SH-SY5Y (cell line): ENCODE data around the gene FBXO17.

Experiments used
- GATA2 ChIP-seq: IDR thresholded peaks from 2 replicates; pipeline ENCODE4 v1.6.1; 2011; ENCODE audit warnings: mild to moderate bottlenecking, low read depth, low read length
- GATA3 ChIP-seq: IDR thresholded peaks from 2 replicates; pipeline ENCODE4 v1.6.1; 2011; ENCODE audit warnings: low read depth, mild to moderate bottlenecking, low read length, moderate library complexity

GRCh38 chr19:38933544-38933943 is 42.0 kb downstream of the FBXO17 start:
- TF ChIP-seq GATA2 (no peak), GATA3 (no peak)
